Kidney (tissue), 14 donors: ENCODE results near the gene ABLIM2. TPM values are rescaled to one million over a fixed set of nuclear protein-coding genes. Genes with fewer than 3 reads are reported as not detected.

Experiments
- DNase-seq, 5 donors: peaks; one replicate each; pipeline ENCODE4 v3.0.0-alpha.2; 2013 to 2020
- FAIRE-seq: peaks from 2 replicates; lab custom pipeline; 2012; peaks lifted over from hg19 to GRCh38; lab: Jason Lieb, UNC
- H3K27ac ChIP-seq, 2 donors: one replicate each; pipeline ENCODE4 v1.7.0; 2013; ENCODE audit warnings: low read depth in 2 of 2, low read length in 2 of 2, inconsistent platforms in 1 of 2
- H3K27me3 ChIP-seq: one replicate; pipeline ENCODE4 v1.7.1; 2013; ENCODE audit warnings: low read length, inconsistent platforms; ENCODE audit not compliant: control insufficient read depth, insufficient read depth
- H3K36me3 ChIP-seq, 3 donors: one replicate each; pipeline versions ENCODE4 v1.7.0 to v1.7.1; 2013; ENCODE audit warnings: low read length in 3 of 3, control low read depth in 1 of 3, inconsistent platforms in 1 of 3; ENCODE audit not compliant: insufficient read depth in 3 of 3, control insufficient read depth in 2 of 3
- H3K4me1 ChIP-seq, 3 donors: one replicate each; pipeline versions ENCODE4 v1.7.0 to v1.7.1; 2013; ENCODE audit warnings: low read length in 3 of 3, inconsistent platforms in 1 of 3, low read depth in 1 of 3; ENCODE audit not compliant: control insufficient read depth in 2 of 3, insufficient read depth in 2 of 3
- H3K4me3 ChIP-seq, 3 donors: one replicate each; pipeline versions ENCODE4 v1.7.0 to v1.8.1; 2013; ENCODE audit warnings: low read length in 3 of 3, control low read depth in 1 of 3, inconsistent platforms in 1 of 3
- H3K9ac ChIP-seq, 3 donors: one replicate each; pipeline versions ENCODE4 v1.7.0 to v1.7.1; 2013; ENCODE audit warnings: low read length in 3 of 3, control low read depth in 1 of 3, inconsistent platforms in 1 of 3
- H3K9me3 ChIP-seq, 3 donors: one replicate each; pipeline versions ENCODE4 v1.7.0 to v1.7.1; 2013; ENCODE audit warnings: low read length in 3 of 3, control low read depth in 1 of 3, inconsistent platforms in 1 of 3; ENCODE audit not compliant: control insufficient read depth in 2 of 3, insufficient read depth in 1 of 3
- intact Hi-C: fragments of 100-400 bp; cut with DNase I; formaldehyde crosslinking; loops from one replicate; pipeline ENCODE4 v1.11.1; 2022
- polyA plus RNA-seq: library from polyadenylated mRNA; stranded (reverse); fragments of 350-450 nt; fragmentation: Illumina TruSeq; extraction: RNeasy Lipid Tissue Mini Kit (QIAGEN cat#74804); gene quantifications from one replicate; pipeline ENCODE4 v1.2.3, GENCODE V29; 2014; ENCODE audit warnings: low read depth, low replicate concordance; ENCODE audit not compliant: insufficient read depth
- total RNA-seq: library from RNA; stranded (reverse); fragmentation: NEBNext Ultra II Directional; extraction: Animal tissue kit (Norgen Biotek cat#: 25700); gene quantifications from one replicate; pipeline ENCODE4 v1.2.1, GENCODE V29; 2021
- TF ChIP-seq, protein P1 (sequence below): IDR thresholded peaks from 3 replicates; pipeline ENCODE4 v1.5.1; 2012; ENCODE audit warnings: mild to moderate bottlenecking, moderate library complexity, borderline replicate concordance; ENCODE audit not compliant: insufficient read depth; ENCODE audit errors: extremely low read depth
- donor health status: control.
- donor health status: control.
- donor health status: control.
- donor health status: control.
- donor health status: control.
- donor health status: DM: yes; HTN: yes; CAD: no.
- donor health status: Normal renal cell carcinoma (clear cell type).

The ABLIM2 gene
- total and polyA plus RNA-seq, 2 donors from 2014 or later = 9.5 to 23.3 TPM

DNA sequence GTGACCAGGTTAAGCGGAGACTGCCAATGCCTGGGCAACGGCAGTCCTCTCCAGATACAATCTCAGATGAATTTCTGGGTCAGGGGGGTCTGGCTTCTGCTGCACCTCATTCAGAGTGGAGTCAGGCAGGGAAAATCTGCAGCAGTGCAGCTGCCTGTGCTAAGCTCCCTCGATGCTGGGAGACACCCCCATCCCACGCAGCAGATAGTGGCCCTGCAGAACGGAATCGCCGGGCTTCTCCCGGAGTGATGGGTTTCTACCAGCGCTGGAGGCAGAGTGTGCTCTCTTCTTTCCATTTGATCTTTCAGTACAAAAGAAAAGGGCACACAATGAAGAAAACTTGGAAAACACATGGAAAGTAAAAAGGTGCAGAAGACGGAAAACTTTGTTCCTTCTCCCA is 5.2 kb downstream of the ABLIM2 start:
- peaks cover 4% of the 10 kb centered on the region for H3K27me3 ChIP-seq
- no peak overlapping the region for H3K4me3 ChIP-seq
- peak in 1 of 5 donors; percentile 52 for DNase-seq
- H3K9ac ChIP-seq = no peak overlapping the region
- FAIRE-seq = no peak
- TF ChIP-seq, protein P1, sequence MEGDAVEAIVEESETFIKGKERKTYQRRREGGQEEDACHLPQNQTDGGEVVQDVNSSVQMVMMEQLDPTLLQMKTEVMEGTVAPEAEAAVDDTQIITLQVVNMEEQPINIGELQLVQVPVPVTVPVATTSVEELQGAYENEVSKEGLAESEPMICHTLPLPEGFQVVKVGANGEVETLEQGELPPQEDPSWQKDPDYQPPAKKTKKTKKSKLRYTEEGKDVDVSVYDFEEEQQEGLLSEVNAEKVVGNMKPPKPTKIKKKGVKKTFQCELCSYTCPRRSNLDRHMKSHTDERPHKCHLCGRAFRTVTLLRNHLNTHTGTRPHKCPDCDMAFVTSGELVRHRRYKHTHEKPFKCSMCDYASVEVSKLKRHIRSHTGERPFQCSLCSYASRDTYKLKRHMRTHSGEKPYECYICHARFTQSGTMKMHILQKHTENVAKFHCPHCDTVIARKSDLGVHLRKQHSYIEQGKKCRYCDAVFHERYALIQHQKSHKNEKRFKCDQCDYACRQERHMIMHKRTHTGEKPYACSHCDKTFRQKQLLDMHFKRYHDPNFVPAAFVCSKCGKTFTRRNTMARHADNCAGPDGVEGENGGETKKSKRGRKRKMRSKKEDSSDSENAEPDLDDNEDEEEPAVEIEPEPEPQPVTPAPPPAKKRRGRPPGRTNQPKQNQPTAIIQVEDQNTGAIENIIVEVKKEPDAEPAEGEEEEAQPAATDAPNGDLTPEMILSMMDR = no peak
- intact Hi-C loops = no loop called here
- no peaks in the 10 kb centered on the region for H3K9me3 ChIP-seq
- no peak overlapping the region for H3K27ac ChIP-seq
- H3K4me1 ChIP-seq = no peaks in the 10 kb centered on the region
- no peaks in the 10 kb centered on the region for H3K36me3 ChIP-seq

DNA sequence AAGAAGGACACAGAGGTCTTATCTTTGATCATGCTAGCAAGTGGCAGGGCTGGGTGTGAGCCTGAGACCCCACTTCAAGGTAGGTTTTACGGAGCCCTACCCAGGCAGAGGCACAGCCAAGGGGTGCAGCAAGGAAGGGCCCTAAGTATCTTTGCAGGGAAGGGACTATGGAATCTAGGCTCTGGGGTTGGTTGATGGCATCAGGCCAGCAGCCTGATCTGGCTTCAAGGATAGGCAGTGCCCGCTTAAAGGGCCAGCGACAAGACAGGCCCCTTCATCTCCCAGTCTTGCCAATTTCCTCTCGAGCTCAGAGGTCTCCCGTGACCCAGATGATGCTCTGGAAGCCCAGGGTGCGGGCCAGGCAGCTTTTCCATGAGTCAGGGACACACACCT is 5.8 kb downstream of the ABLIM2 start:
- Histone ChIP-seq H3K27me3 (peaks cover 4% of the 10 kb centered on the region), H3K9me3 (no peaks in the 10 kb centered on the region), H3K27ac (no peak overlapping the region), H3K9ac (no peak overlapping the region), H3K4me3 (no peak overlapping the region), H3K4me1 (no peaks in the 10 kb centered on the region), H3K36me3 (no peaks in the 10 kb centered on the region)
- DNase-seq (peak in 1 of 5 donors; percentile 37), FAIRE-seq (no peak)
- intact Hi-C loops = no loop called here
- TF ChIP-seq, protein P1 = no peak

DNA sequence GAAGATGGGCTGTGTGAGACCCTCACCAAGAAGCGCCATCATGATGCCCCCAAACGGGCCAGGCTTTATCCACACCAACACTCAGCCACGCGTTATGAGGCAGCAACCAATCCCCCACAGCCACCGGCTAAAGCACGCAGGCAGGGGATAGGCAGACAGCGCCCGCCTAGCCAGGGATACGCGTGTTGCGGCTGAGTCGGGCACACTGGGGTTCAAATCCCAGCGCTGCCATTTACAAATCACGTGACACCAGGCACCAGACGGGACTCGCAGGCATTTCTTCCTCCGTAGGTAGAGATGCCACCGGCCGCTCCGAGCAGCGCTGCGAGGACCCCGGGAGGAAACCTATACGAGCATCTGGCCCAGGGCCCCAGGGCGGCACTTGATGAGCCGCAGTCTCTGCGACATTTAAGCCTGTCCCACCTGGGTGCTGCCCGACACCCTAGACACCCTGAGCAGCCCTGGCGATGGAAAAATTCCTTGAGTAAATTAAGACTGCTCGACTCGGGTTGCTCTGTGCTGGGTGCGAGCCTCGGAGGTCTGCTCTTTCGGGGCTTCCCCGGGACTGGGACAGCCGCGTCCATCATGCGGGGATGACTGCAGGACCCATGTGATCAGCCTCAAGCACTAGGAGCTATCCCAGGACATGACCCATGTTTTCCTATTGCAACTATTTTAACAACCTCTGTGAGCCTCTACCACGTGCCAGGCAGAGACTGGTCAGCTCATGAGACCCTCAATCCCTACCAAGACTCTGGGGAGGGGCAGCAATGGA is 6.3 kb downstream of the ABLIM2 start:
- no peak for FAIRE-seq
- Histone ChIP-seq H3K4me3 (no peak overlapping the region), H3K36me3 (no peaks in the 10 kb centered on the region), H3K4me1 (no peaks in the 10 kb centered on the region), H3K27ac (no peak overlapping the region), H3K27me3 (peaks cover under 1% of the 10 kb centered on the region), H3K9ac (no peak overlapping the region), H3K9me3 (no peaks in the 10 kb centered on the region)
- TF ChIP-seq, protein P1 = no peak
- intact Hi-C loops = no loop called here
- peak in 1 of 5 donors; percentile 64 for DNase-seq
